Superior temporal gyrus (tissue), 1 donor: Measurements from ENCODE around the gene ABHD1.
"Not testable (repeated sequence)": the region's sequence is repeated elsewhere in the genome, so short reads cannot be mapped to it uniquely, and the experiment has no call there.

ENCODE experiments used
- DNase-seq: peaks from one replicate; pipeline ENCODE4 v3.0.0-alpha.2; 2016; ENCODE audit errors: extremely low spot score

The ABHD1 gene

GRCh38 chr2:27123302-27124150 is at the start of gene ABHD1:
Gene ABHD1, plus strand, starts transcription at chr2:27123815. Its CDS starts 134 bp downstream, at chr2:27123949.
- DNase-seq: peak; percentile 50

GRCh38 chr2:27074738-27075565 is 48.7 kb upstream of the ABHD1 start:
- DNase-seq: peak; percentile 9

- not testable (repeated sequence) for DNase-seq
Observed at GRCh38 chr2:27075566-27075871, 48.1 kb upstream of the ABHD1 start.

- DNase-seq: no peak
Observed at GRCh38 chr2:27076323-27076722, 47.3 kb upstream of the ABHD1 start.

GRCh38 chr2:27077231-27077630 is 46.4 kb upstream of the ABHD1 start:
- DNase-seq: no peak

- peak; percentile 36 for DNase-seq
Observed at GRCh38 chr2:27078267-27079194, 45.1 kb upstream of the ABHD1 start, which contains the start of gene EMILIN1. Gene EMILIN1, plus strand, starts transcription at chr2:27078615. Its CDS starts 451 bp downstream, at chr2:27079066.

GRCh38 chr2:27079233-27080139 is 44.1 kb upstream of the ABHD1 start:
- no peak for DNase-seq

- no peak for DNase-seq
Observed at GRCh38 chr2:27080140-27080469, 43.5 kb upstream of the ABHD1 start.

GRCh38 chr2:27080603-27080936 is 43.0 kb upstream of the ABHD1 start:
- no peak for DNase-seq

- DNase-seq: no peak
Observed at GRCh38 chr2:27081984-27082772, 41.4 kb upstream of the ABHD1 start.

- no peak for DNase-seq
Observed at GRCh38 chr2:27082773-27083409, 40.7 kb upstream of the ABHD1 start.

GRCh38 chr2:27083410-27084296 is 40.0 kb upstream of the ABHD1 start:
- DNase-seq: no peak

GRCh38 chr2:27084297-27085061 is 39.1 kb upstream of the ABHD1 start:
- no peak for DNase-seq

GRCh38 chr2:27085062-27085672 is 38.4 kb upstream of the ABHD1 start:
- DNase-seq: no peak

GRCh38 chr2:27085673-27086089 is 37.9 kb upstream of the ABHD1 start:
- DNase-seq: peak; percentile 74

- DNase-seq: peak; percentile 95
Observed at GRCh38 chr2:27086090-27086723, 37.4 kb upstream of the ABHD1 start.
